ENCODE results near the gene SLC38A2.

GRCh38 chr12:46395388-46395787 lies 22.8 kb upstream of the SLC38A2 start:
- no peak for TF ChIP-seq CTCF (conservative IDR thresholded peaks at IDR 0.05; ENCODE audit: low read length)
- TF ChIP-seq EZH2phosphoT487 (IDR thresholded peaks at IDR 0.05; ENCODE audit: borderline replicate concordance) = no peak
